K562 (cell line): ENCODE data around the gene SAE1. TPM values are rescaled to one million over a fixed set of nuclear protein-coding genes. Genes with fewer than 3 reads are reported as not detected.

ENCODE experiments used
- ARID3B ChIP-seq: fragments of 250-450 bp; sonication (Bioruptor Pico); IDR thresholded peaks from 2 replicates; pipeline ENCODE4 v1.4.0; 2020; ENCODE audit warnings: borderline replicate concordance
- ATF4 ChIP-seq: fragments of 450-650 bp; formaldehyde crosslinking; IDR thresholded peaks from 2 replicates; pipeline ENCODE4 v1.4.0; 2022; ENCODE audit warnings: mild to moderate bottlenecking, moderate library complexity
- CLOCK ChIP-seq: fragments of 250-450 bp; sonication (Bioruptor Pico); IDR thresholded peaks from 2 replicates; pipeline ENCODE4 v1.4.0; 2020; ENCODE audit warnings: mild to moderate bottlenecking, moderate library complexity, borderline replicate concordance
- DLX4 ChIP-seq: fragments of 250-450 bp; sonication (Bioruptor Pico); IDR thresholded peaks from 2 replicates; pipeline ENCODE4 v1.6.1; 2021; ENCODE audit warnings: mild to moderate bottlenecking
- GTF3C2 ChIP-seq: IDR thresholded peaks from 3 replicates; pipeline ENCODE4 v1.6.1; 2011; ENCODE audit warnings: borderline replicate concordance, mild to moderate bottlenecking, moderate library complexity; ENCODE audit not compliant: insufficient read length; ENCODE audit errors: extremely low read depth
- HDAC8 ChIP-seq: fragments of 450-650 bp; IDR thresholded peaks from 2 replicates; pipeline ENCODE4 v1.6.1; 2016; ENCODE audit warnings: mild to moderate bottlenecking, missing genetic modification characterization, moderate library complexity, missing compliant biosample characterization
- HINFP ChIP-seq: fragments of 450-650 bp; conservative IDR thresholded peaks from 2 replicates; pipeline ENCODE4 v1.6.1; 2016; ENCODE audit warnings: missing genetic modification characterization, low read depth, mild to moderate bottlenecking, control low read depth, missing compliant biosample characterization
- PHTF2 ChIP-seq: fragments of 250-450 bp; sonication (Bioruptor Pico); IDR thresholded peaks from 2 replicates; pipeline ENCODE4 v1.5.0; 2021; ENCODE audit warnings: mild to moderate bottlenecking
- RNF219 ChIP-seq: fragments of 250-450 bp; sonication (Bioruptor Pico); IDR thresholded peaks from 2 replicates; pipeline ENCODE4 v1.5.0; 2022; ENCODE audit warnings: mild to moderate bottlenecking
- SRSF9 ChIP-seq: fragments of 200-400 bp; formaldehyde crosslinking; IDR thresholded peaks from 2 replicates; pipeline ENCODE4 v1.6.1; 2017; ENCODE audit warnings: low read depth, low read length, borderline replicate concordance
- ZFX ChIP-seq: sonication (generic); formaldehyde crosslinking; IDR thresholded peaks from 2 replicates; pipeline ENCODE4 v1.8.0; 2022; ENCODE audit warnings: mild to moderate bottlenecking, missing genetic modification reagents, moderate library complexity
- ZNF263 ChIP-seq: sonication (generic); formaldehyde crosslinking; IDR thresholded peaks from 2 replicates; pipeline ENCODE4 v1.8.0; 2022; ENCODE audit warnings: mild to moderate bottlenecking, missing genetic modification reagents, borderline replicate concordance
- polyA plus RNA-seq, 8 experiments: library from polyadenylated mRNA; depleted of rRNA in 4 of 8; stranded (reverse) in 5 of 8; unstranded in 3 of 8; fragments of >200 nt; fragmentation: Nextera tagmentation in 2 of 8; fragmentation: Illumina TruSeq in 1 of 8; extraction: Ambion mirVana in 2 of 8; extraction: Trizol in 1 of 8; gene quantifications; 2 replicates each; pipeline versions ENCODE4 v1.2.1 to v1.2.3, GENCODE V29; 2011 to 2014; ENCODE audit warnings: inconsistent platforms in 1 of 8, missing spikeins in 1 of 8
- total RNA-seq, 7 experiments: library from RNA; depleted of rRNA in 6 of 7; stranded (reverse); fragments of >200 nt in 6 of 7; fragmentation: Illumina TruSeq in 2 of 7; extraction: Trizol in 2 of 7; gene quantifications; 2 replicates each; pipeline versions ENCODE4 v1.2.1 to v1.2.3, GENCODE V29; 2011 to 2021; ENCODE audit warnings: low replicate concordance in 1 of 7

SAE1 gene
- total and polyA plus RNA-seq, 9 of the 15 experiments (the other 6 are each of a cell fraction or from before 2014, with no cell fraction given) = 82.8 to 299 (median 217) TPM

GRCh38 chr19:47099576-47100050, 31.0 kb upstream of the SAE1 start (continued):
- no peak for TF ChIP-seq PHTF2
- no peak for TF ChIP-seq ZNF263 (CRISPR knock-in tag)
- TF ChIP-seq GTF3C2 = no peak
- TF ChIP-seq ATF4 (CRISPR knock-in tag) = no peak
- TF ChIP-seq HDAC8 (tag) = no peak
- TF ChIP-seq CLOCK = no peak
- no peak for TF ChIP-seq DLX4 (CRISPR knock-in tag)
- no peak for TF ChIP-seq ARID3B
- TF ChIP-seq HINFP = no peak
- TF ChIP-seq RNF219 (CRISPR knock-in tag) = no peak
- no peak for TF ChIP-seq SRSF9
- TF ChIP-seq ZFX (CRISPR knock-in tag) = no peak
